Erythroblast (primary cell): ENCODE measurements around the gene NEK4.

Experiments
- GATA1 ChIP-seq: IDR thresholded peaks from 2 replicates; pipeline ENCODE4 v1.6.1; 2011; ENCODE audit warnings: low read depth, mild to moderate bottlenecking, control low read depth, low read length, moderate library complexity
- POLR2A ChIP-seq: IDR thresholded peaks from 2 replicates; pipeline ENCODE4 v1.6.1; 2011; ENCODE audit warnings: mild to moderate bottlenecking, low read length

GRCh38 chr3:52730681-52731080, 40.1 kb downstream of the NEK4 start:
- no peak for TF ChIP-seq POLR2A
- TF ChIP-seq GATA1 = no peak
